ENCODE results near the gene GRID2.

GRCh38 chr4:93788712-93789111 lies 1484.9 kb downstream of the GRID2 start:
- TF ChIP-seq, protein P1, sequence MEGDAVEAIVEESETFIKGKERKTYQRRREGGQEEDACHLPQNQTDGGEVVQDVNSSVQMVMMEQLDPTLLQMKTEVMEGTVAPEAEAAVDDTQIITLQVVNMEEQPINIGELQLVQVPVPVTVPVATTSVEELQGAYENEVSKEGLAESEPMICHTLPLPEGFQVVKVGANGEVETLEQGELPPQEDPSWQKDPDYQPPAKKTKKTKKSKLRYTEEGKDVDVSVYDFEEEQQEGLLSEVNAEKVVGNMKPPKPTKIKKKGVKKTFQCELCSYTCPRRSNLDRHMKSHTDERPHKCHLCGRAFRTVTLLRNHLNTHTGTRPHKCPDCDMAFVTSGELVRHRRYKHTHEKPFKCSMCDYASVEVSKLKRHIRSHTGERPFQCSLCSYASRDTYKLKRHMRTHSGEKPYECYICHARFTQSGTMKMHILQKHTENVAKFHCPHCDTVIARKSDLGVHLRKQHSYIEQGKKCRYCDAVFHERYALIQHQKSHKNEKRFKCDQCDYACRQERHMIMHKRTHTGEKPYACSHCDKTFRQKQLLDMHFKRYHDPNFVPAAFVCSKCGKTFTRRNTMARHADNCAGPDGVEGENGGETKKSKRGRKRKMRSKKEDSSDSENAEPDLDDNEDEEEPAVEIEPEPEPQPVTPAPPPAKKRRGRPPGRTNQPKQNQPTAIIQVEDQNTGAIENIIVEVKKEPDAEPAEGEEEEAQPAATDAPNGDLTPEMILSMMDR (IDR thresholded peaks at IDR 0.05), result peak in 3 of 6 experiments; percentile 11 to 34 (median 21)
- TF ChIP-seq POLR2A (IDR thresholded peaks at IDR 0.05), result no peak
